ENCODE measurements around the gene EHD1. TPM values are rescaled to one million over a fixed set of nuclear protein-coding genes. Genes with fewer than 3 reads are reported as not detected.

Gene EHD1
- total RNA-seq, 1 donor from 2014 or later: 57.2 TPM

DNA sequence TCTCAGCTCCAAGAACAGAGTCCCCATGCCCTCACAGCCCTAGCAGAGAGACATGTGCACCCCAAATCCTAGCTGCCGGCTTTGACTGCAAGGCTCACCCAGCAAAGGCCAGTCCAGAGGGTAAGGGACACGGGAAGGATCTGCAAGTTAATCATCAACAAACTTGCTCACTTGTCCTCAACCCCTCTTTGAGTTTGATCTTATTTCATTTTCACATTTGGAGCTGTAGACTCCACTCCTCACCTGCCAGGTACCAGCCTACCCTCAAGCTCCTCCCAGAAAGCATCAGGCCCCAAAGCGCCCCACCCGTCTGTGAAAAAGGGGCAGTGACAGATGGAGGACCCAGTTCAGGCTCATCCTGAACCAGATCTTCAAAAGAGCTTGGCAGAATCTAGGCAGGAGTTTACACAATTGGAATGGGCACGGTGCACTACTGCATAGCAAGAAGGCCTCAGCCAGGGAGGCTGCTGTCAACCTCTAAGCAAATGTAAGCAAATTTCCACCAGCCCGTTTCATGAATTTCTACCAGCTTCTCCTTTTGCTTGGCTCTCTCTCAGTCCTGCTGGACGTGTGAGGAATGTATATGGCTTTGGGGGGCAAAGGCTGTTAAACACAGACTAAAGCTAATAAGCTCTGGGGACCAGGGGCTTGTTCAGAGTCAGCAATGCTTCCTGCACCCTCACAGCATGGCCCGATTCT is 5.5 kb downstream of the EHD1 start:
- H3K9me3 Mint-ChIP-seq (ENCODE audit: low read depth): no peaks in the 10 kb centered on the region

DNA sequence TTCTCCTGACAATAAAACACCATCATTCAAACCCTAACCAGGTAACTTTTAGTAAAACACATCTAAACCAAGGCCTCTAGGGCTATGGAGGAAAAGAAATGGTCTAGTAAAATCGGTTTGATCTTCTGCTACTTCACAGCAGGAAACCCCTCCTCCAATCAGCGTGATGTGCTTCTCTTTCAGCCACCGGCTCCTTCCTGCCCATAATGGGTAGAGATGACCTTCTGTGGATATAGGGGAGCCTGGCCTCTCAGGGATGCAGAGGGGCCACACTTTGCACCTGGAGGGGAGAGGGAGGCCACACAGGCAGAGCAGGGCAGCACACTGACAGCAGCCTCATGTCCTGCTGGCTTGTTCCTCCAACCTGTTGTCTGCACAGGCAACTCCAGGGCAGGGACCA is 6.9 kb downstream of the EHD1 start:
- Mint-ChIP-seq H3K27me3 (no peaks in the 10 kb centered on the region), H3K27ac (peak overlapping the region; percentile 93), H3K4me1 (ENCODE audit: low read depth) (peaks cover 40% of the 10 kb centered on the region), H3K4me3 (ENCODE audit: low read depth) (peak overlapping the region; percentile 59), H3K9me3 (ENCODE audit: low read depth) (no peaks in the 10 kb centered on the region), H3K36me3 (ENCODE audit: insufficient read depth) (peaks cover 11% of the 10 kb centered on the region)
- DNase-seq (ENCODE audit: low spot score, unreplicated experiment): no peak
- TF ChIP-seq, protein P1, sequence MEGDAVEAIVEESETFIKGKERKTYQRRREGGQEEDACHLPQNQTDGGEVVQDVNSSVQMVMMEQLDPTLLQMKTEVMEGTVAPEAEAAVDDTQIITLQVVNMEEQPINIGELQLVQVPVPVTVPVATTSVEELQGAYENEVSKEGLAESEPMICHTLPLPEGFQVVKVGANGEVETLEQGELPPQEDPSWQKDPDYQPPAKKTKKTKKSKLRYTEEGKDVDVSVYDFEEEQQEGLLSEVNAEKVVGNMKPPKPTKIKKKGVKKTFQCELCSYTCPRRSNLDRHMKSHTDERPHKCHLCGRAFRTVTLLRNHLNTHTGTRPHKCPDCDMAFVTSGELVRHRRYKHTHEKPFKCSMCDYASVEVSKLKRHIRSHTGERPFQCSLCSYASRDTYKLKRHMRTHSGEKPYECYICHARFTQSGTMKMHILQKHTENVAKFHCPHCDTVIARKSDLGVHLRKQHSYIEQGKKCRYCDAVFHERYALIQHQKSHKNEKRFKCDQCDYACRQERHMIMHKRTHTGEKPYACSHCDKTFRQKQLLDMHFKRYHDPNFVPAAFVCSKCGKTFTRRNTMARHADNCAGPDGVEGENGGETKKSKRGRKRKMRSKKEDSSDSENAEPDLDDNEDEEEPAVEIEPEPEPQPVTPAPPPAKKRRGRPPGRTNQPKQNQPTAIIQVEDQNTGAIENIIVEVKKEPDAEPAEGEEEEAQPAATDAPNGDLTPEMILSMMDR (IDR thresholded peaks at IDR 0.05; ENCODE audit: unreplicated experiment): no peak

More for the DNA sequence above, 5.5 kb downstream of the EHD1 start:
- TF ChIP-seq, protein P1 (IDR thresholded peaks at IDR 0.05; ENCODE audit: unreplicated experiment): no peak
- Mint-ChIP-seq H3K27ac (no peak overlapping the region), H3K4me3 (ENCODE audit: low read depth) (no peak overlapping the region), H3K36me3 (ENCODE audit: insufficient read depth) (peaks cover 11% of the 10 kb centered on the region), H3K27me3 (no peaks in the 10 kb centered on the region), H3K4me1 (ENCODE audit: low read depth) (peaks cover 50% of the 10 kb centered on the region)
- no peak for DNase-seq (ENCODE audit: low spot score, unreplicated experiment)

DNA sequence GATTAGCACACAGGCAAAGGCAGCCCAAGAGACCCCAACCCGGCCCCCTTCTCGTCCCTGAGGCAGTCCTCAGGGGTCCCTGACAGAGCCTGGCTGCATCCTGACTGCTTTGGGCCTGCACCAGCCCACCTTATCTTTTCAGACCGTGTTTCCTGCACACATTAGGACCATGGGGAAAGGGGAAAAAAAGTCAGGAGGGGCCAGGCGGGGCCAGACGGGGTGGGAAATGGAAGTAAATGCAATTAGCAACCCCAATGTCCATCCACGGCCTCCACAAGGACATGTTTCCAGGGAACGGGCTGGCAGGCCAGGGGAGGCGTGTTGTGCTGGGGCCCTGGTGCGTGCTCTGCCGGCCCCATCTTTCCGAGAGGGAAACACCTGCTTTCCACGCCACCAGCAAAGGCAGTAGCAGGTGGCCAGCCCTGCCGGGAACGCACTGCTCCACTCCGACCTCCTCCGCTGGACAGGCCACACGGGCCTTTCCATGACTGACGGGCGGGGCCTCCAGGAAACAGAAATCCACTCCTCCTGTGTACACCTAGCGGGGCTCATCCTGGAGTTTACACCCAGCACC is 7.4 kb downstream of the EHD1 start:
- H3K9me3 Mint-ChIP-seq (ENCODE audit: low read depth): no peaks in the 10 kb centered on the region
- peaks cover 11% of the 10 kb centered on the region for H3K36me3 Mint-ChIP-seq (ENCODE audit: insufficient read depth)
- H3K27ac Mint-ChIP-seq: peak overlapping the region; percentile 93
- no peaks in the 10 kb centered on the region for H3K27me3 Mint-ChIP-seq
- DNase-seq (ENCODE audit: low spot score, unreplicated experiment): no peak
- peak overlapping the region; percentile 59 for H3K4me3 Mint-ChIP-seq (ENCODE audit: low read depth)
- H3K4me1 Mint-ChIP-seq (ENCODE audit: low read depth): peaks cover 36% of the 10 kb centered on the region
- TF ChIP-seq, protein P1 (IDR thresholded peaks at IDR 0.05; ENCODE audit: unreplicated experiment): no peak

DNA sequence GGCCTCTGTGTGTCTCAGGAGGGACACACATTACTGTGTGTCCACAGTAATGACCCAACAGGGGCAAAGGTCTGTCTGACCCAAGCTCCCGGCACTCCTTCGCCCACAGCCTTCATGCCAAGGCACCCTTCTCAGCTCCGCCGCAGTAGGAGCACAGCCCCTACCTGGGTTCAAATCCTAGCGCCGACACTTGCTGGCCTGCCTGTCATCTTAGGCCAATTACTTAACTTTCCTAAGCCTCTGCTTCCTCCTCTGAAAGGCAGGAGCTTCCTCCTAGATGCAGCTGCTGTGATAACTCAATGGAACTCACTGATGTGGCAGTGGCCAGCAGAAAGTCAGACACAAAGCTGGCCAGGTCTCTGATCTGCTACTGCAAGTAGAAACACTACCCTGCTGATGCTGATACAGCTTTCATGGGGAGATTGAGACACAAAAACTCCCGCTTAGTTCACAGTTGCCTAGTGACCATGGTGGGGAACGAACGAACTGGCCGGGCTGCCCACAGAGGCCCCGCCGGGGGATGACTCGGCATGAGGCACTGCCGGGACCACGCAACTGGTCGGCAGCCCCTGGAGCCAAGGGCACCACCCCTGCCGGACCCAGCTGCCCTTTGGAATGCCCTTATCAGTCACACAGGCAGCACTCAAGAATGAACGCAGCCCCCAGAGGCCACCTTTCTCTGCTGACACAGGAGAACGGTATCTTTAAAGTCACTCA is 8.1 kb downstream of the EHD1 start:
- DNase-seq (ENCODE audit: low spot score, unreplicated experiment): peak; percentile 40
- Mint-ChIP-seq H3K27ac (peak overlapping the region; percentile 93), H3K4me3 (ENCODE audit: low read depth) (peak overlapping the region; percentile 59)

More for the DNA sequence above, 8.1 kb downstream of the EHD1 start:
- no peaks in the 10 kb centered on the region for H3K27me3 Mint-ChIP-seq
- H3K36me3 Mint-ChIP-seq (ENCODE audit: insufficient read depth): peaks cover 11% of the 10 kb centered on the region
- no peaks in the 10 kb centered on the region for H3K9me3 Mint-ChIP-seq (ENCODE audit: low read depth)
- H3K4me1 Mint-ChIP-seq (ENCODE audit: low read depth): peaks cover 30% of the 10 kb centered on the region
- TF ChIP-seq, protein P1 (IDR thresholded peaks at IDR 0.05; ENCODE audit: unreplicated experiment): no peak
